Calu3 (cell line): ENCODE results near the gene HDGF. TPM values are rescaled to one million over a fixed set of nuclear protein-coding genes. Genes with fewer than 3 reads are reported as not detected.
A peak's percentile ranks its signal among the peaks of the same experiment; 100 is the strongest.

Experiments
- BruUV-seq: library from RNA; stranded (reverse); fragments of 400-500 nt; replicated peaks from 2 replicates; lab custom pipeline; 2021; lab: Mats Ljungman, UMichigan
- CTCF ChIA-PET: fragments of 300-600 bp; sonication (Branson Sonifier 250); formaldehyde crosslinking; loops from one replicate; lab custom pipeline; 2022; ENCODE audit warnings: antibody characterized with exemption; lab: Charles Lee
- DNase-seq: peaks from one replicate; pipeline ENCODE4 v3.0.0; 2022
- H3K27ac Mint-ChIP-seq: one replicate; pipeline ENCODE4 v1.8.0; 2022; ENCODE audit warnings: mixed read lengths; ENCODE audit not compliant: unreplicated experiment
- H3K27me3 Mint-ChIP-seq: one replicate; pipeline ENCODE4 v1.8.0; 2022; ENCODE audit warnings: mixed read lengths; ENCODE audit not compliant: unreplicated experiment
- H3K36me3 Mint-ChIP-seq: one replicate; pipeline ENCODE4 v1.8.0; 2022; ENCODE audit warnings: mild to moderate bottlenecking, moderate library complexity, mixed read lengths; ENCODE audit not compliant: insufficient read depth, unreplicated experiment
- H3K4me1 Mint-ChIP-seq: one replicate; pipeline ENCODE4 v1.8.0; 2022; ENCODE audit warnings: mild to moderate bottlenecking, low read depth, mixed read lengths; ENCODE audit not compliant: unreplicated experiment
- H3K4me3 Mint-ChIP-seq: one replicate; pipeline ENCODE4 v1.8.0; 2022; ENCODE audit warnings: mild to moderate bottlenecking, low read depth, moderate library complexity, mixed read lengths; ENCODE audit not compliant: unreplicated experiment
- H3K9me3 Mint-ChIP-seq: one replicate; pipeline ENCODE4 v1.8.0; 2022; ENCODE audit warnings: low read depth, mixed read lengths; ENCODE audit not compliant: unreplicated experiment
- intact Hi-C: fragments of 100-400 bp; cut with micrococcal nuclease; formaldehyde crosslinking; loops from one replicate; pipeline ENCODE4 v1.10.0; 2022; ENCODE audit not compliant: unreplicated experiment
- total RNA-seq: library from RNA; stranded (reverse); gene quantifications from 2 replicates; pipeline ENCODE4 v1.2.3, GENCODE V29; 2022
- TF ChIP-seq, protein P1 (sequence below): fragments of 200-600 bp; IDR thresholded peaks from one replicate; pipeline ENCODE4 v1.8.0; 2022; ENCODE audit warnings: antibody characterized with exemption; ENCODE audit not compliant: unreplicated experiment

Gene HDGF
- total RNA-seq, 1 experiment from 2014 or later = 470 TPM

GRCh38 chr1:156706657-156707416, 44.6 kb downstream of the HDGF start:
- Mint-ChIP-seq H3K9me3 (no peaks in the 10 kb centered on the region), H3K4me1 (peaks cover 37% of the 10 kb centered on the region), H3K27ac (no peak overlapping the region), H3K36me3 (peaks cover 23% of the 10 kb centered on the region), H3K4me3 (peak overlapping the region; percentile 67), H3K27me3 (peaks cover 13% of the 10 kb centered on the region)
- no peak for DNase-seq
- TF ChIP-seq, protein P1, sequence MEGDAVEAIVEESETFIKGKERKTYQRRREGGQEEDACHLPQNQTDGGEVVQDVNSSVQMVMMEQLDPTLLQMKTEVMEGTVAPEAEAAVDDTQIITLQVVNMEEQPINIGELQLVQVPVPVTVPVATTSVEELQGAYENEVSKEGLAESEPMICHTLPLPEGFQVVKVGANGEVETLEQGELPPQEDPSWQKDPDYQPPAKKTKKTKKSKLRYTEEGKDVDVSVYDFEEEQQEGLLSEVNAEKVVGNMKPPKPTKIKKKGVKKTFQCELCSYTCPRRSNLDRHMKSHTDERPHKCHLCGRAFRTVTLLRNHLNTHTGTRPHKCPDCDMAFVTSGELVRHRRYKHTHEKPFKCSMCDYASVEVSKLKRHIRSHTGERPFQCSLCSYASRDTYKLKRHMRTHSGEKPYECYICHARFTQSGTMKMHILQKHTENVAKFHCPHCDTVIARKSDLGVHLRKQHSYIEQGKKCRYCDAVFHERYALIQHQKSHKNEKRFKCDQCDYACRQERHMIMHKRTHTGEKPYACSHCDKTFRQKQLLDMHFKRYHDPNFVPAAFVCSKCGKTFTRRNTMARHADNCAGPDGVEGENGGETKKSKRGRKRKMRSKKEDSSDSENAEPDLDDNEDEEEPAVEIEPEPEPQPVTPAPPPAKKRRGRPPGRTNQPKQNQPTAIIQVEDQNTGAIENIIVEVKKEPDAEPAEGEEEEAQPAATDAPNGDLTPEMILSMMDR = no peak
- intact Hi-C loops = no loop called here
- no TSS peak for BruUV-seq
- CTCF ChIA-PET = interaction anchor here (0.6 to 7.1 kb wide), 7 partner anchors 12 to 221 kb away, joined by 3 to 130 read pairs (median 4); no protein-coding TSS in a partner anchor

DNA sequence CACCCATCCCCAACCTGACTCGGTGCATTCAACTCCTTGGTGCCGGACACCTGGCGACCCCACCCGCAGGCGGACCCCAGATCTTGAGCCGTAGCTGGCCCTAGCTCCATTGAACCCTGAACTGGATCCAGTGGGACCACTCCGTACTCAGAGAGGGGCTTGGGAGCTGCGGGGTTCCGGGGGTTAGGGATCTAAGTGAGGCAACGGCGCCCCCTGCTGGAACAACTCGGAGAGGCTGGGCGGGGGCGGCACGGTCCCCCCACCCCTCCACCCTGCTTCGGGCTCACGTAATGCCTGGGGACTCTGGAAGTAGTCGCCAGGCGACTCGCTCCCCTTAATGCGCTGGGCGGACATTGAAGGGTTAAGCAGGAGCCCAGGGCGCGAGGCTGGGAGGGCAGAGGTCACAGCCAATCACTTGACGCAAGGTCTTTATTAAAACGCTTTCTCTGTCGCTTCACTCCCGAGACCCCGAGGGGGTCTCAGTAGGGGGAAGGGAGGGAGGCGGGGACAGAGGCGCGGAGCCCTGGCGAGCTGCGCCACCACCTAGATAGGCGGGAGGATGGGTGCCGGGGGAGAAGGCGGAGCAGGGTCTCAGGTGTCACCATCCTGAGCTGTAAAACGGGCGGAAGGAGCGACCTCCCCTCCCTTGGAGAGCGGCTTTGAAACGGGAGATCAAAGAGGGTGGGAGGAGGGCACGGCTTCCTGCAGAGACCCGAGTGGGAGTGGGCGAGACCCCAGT, 45.4 kb downstream of the HDGF start:
- Mint-ChIP-seq H3K9me3 (no peaks in the 10 kb centered on the region), H3K36me3 (peaks cover 23% of the 10 kb centered on the region), H3K27ac (peak overlapping the region; percentile 64), H3K4me3 (peak overlapping the region; percentile 67), H3K4me1 (peaks cover 37% of the 10 kb centered on the region), H3K27me3 (peaks cover 13% of the 10 kb centered on the region)
- intact Hi-C loops = loop anchor here (1.0 kb wide), 1 partner anchor 17 kb away; no protein-coding TSS in a partner anchor
- TF ChIP-seq, protein P1 = peak; percentile 96
- no TSS peak for BruUV-seq
- peak; percentile 72 for DNase-seq
- CTCF ChIA-PET = interaction anchor here (0.6 to 7.1 kb wide), 8 partner anchors 13 to 154 kb away, joined by 3 to 130 read pairs (median 4); no protein-coding TSS in a partner anchor

DNA sequence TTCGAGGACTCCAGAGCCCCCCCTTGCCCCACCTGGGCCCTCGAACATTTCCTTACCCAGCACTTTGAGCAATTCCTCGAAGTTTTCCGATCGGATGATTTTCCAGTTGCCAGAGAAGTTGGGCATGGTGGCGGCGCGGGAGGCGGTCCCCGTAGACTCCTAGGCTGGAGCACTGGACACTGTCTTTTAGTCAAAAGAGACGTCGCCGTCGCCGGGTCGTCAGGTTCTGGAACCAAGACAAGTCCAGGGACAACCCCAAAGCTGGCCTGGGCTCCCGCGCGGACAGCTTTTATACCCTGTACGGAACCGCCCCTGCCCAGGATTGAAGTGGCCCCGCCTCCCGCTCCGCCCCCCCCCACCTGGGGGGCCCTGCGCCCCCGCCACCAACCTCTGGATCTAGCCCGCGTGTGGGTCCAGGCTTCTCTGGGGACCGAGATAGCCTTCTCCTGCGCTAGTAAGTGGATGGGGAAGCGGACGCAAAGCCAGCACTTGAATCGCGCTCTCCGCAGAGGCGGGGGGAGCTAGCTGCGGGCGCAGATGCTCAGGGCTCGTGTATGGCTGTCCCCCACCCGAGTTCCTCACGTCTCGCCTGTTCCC, 46.1 kb downstream of the HDGF start, which contains the start of gene CRABP2:
CRABP2 (minus strand) TSS at position 263 of the 597 bp plus-strand sequence; CDS start at position 126, 137 bp downstream.
- TF ChIP-seq, protein P1 = no peak
- Mint-ChIP-seq H3K36me3 (peaks cover 23% of the 10 kb centered on the region), H3K27ac (peak within 1 kb of the TSS; percentile 66), H3K9me3 (no peaks in the 10 kb centered on the region), H3K4me1 (peaks cover 37% of the 10 kb centered on the region), H3K4me3 (peak within 1 kb of the TSS; percentile 67), H3K27me3 (peaks cover 13% of the 10 kb centered on the region)
- intact Hi-C loops = loop anchor here (1.0 kb wide), 1 partner anchor 16 kb away; no protein-coding TSS in a partner anchor
- no peak for DNase-seq
- CTCF ChIA-PET = interaction anchor here (0.7 to 7.1 kb wide), 6 partner anchors 13 to 154 kb away, joined by 3 to 130 read pairs (median 5); no protein-coding TSS in a partner anchor
- BruUV-seq = no TSS peak

DNA sequence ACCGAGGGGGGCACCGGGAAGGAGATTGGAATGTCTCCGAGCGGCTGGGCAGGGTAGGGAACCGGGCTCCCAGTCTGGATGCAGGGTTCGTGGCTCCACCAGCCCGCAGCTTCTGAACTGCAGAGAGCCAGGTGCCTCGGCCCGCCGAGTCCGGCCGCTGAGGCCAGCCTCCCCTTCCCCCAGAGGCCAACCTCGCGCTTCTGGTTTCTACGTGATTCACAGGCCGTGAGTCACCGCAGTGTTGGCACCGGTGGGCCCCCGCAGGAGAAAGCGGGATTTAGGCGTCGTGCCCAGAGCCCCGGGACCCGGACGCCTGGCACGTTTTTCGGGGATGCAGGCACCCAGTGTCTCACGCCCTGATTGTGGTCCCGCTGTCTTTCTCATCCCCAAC, 46.5 kb downstream of the HDGF start:
- TF ChIP-seq, protein P1 = no peak
- Mint-ChIP-seq H3K27me3 (peaks cover 13% of the 10 kb centered on the region), H3K9me3 (no peaks in the 10 kb centered on the region), H3K4me1 (peaks cover 37% of the 10 kb centered on the region), H3K4me3 (peak overlapping the region; percentile 67), H3K27ac (peak overlapping the region; percentile 66), H3K36me3 (peaks cover 23% of the 10 kb centered on the region)
- TSS peak; percentile 52 for BruUV-seq
- peak; percentile 85 for DNase-seq
- intact Hi-C loops = loop anchor here (1.0 kb wide), 1 partner anchor 16 kb away; no protein-coding TSS in a partner anchor
- CTCF ChIA-PET = interaction anchor here (1.3 to 7.1 kb wide), 5 partner anchors 13 to 155 kb away, joined by 3 to 130 read pairs (median 6); no protein-coding TSS in a partner anchor
